ENCODE data around the gene WDR59. TPM values are rescaled to one million over a fixed set of nuclear protein-coding genes. Genes with fewer than 3 reads are reported as not detected.
"Not testable (repeated sequence)": the region's sequence is repeated elsewhere in the genome, so short reads cannot be mapped to it uniquely, and the experiment has no call there.

WDR59 gene
- total RNA-seq, 1 experiment from 2014 or later = 32.0 TPM

DNA sequence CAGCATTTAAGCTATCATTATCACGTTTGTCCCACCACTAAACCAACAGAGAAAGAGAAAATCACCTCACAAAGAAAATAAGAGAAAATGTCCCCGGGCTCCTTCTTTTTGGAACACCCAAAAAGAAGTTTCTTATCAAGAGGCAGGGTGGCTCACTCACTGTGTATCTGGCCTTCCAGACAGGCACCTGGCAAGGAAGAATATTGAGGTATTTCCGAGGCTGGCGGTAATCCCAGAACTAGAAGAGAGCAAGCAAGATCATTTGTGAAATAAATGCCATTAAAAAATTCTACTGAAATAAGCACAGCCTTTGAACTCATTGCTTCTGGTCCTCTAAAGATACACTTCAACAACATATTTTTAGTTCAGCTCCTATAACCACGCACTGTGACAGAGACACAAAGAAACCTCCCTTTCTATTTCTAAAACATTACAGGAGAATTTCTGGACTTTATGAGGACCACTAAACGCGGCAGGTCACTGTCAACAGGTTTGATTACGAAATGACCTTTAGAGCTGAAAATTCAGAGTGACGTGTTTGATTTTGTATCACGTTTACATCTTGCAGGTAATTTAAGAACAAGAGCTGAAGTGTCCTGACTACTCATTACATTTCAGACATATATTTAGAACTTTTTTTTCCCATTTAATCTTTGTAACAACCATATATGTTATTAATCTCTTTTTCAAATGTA is 61.0 kb downstream of the WDR59 start:
- Histone ChIP-seq H3K36me3 (replicated peaks; ENCODE audit: control insufficient read depth, insufficient read depth, low read length) (peaks cover 9% of the 10 kb centered on the region), H3K4me3 (ENCODE audit: insufficient read depth, low read depth, low read length) (no peak overlapping the region), H3K27me3 (ENCODE audit: control insufficient read depth, insufficient read depth, low read length) (no peaks in the 10 kb centered on the region)
- DNase-seq = no peak

DNA sequence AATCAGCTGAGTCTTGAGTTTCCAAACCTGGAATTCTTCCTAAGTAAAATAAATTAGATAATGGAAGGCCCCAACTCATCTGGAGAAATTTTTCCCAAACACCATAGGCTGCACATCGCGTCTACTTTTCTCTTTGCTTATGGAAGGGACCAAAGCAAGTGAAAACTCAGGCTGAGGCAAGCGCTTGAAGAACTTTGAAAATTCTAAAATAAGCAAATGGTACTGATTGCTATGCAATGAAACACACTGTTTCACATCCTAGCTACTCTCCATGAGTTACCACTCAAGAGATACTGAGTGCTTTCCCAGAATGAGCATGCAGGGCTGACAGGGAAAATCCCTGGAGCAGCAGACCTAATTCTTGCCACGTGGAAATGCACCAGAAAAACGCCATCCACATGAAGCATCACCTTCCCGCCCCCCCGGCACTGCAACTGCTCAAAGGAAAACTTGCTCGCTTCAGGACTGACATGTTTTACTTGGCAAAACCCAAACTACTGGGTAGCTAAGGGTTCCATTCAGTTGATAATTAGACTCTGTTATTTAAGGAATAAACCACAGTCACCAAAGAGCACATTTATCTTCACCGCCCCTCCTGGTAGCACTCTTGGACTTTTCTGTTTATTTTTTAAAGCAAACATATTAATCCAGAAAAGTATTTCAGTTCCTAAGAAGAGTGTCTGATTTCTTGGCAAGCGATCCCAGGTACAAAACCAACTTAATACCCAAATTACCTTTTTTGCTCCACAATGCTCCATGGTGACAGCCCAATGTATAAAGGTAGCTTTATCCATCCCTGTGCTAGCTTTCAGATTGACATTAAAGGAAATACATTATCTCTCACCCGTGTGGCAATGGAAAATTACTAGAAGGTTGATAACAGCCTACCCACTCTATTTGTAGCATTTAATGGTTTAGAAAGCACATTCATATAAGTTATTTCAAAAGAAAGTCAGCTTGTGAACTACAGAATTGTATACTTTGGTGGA is 62.5 kb downstream of the WDR59 start:
- no peak for DNase-seq
- no peak overlapping the region for H3K4me3 ChIP-seq (ENCODE audit: insufficient read depth, low read depth, low read length)
- peaks cover 13% of the 10 kb centered on the region for H3K36me3 ChIP-seq (replicated peaks; ENCODE audit: control insufficient read depth, insufficient read depth, low read length)
- no peaks in the 10 kb centered on the region for H3K27me3 ChIP-seq (ENCODE audit: control insufficient read depth, insufficient read depth, low read length)

DNA sequence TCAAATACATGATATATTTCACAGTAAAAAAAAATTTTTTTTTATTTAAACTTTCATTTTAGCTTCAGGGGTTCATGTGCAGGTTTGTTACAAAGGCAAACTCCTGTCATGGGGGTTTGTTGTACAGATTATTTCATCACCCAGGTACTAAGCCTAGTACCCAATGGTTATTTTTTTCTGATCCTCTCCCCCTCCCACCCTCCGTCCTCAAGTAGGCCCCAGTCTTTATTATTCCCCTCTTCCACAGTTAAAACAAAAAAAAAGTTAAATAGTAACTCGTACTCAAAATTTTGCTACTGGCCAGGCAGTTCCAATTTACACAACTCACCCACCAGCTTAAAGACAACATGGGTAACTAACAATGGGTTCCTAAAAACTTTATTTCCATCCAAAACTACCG is 63.9 kb downstream of the WDR59 start:
- Histone ChIP-seq H3K36me3 (replicated peaks; ENCODE audit: control insufficient read depth, insufficient read depth, low read length) (peaks cover 16% of the 10 kb centered on the region), H3K4me3 (ENCODE audit: insufficient read depth, low read depth, low read length) (no peak overlapping the region), H3K27me3 (ENCODE audit: control insufficient read depth, insufficient read depth, low read length) (no peaks in the 10 kb centered on the region)
- no peak for DNase-seq

DNA sequence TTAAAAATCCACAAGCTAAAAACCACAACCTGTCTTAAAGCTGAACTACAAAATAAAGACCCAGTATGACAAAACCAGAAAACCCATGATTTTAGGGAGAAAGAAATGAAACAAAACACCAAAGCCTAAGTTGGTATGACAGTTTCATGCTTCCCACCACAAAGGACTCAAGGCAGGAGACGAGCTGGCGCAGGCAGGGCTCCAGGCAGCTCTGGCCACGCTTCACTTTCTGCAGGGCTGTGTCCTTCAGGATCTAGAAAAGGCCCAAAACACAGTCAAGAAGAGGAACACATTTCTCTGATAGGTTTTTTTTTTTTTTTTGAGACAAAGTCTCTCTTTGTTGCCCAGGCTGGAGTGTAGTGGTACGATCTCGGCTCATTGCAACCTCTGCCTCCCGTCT is 75.3 kb downstream of the WDR59 start:
- DNase-seq = no peak
- Histone ChIP-seq H3K27me3 (ENCODE audit: control insufficient read depth, insufficient read depth, low read length) (no peaks in the 10 kb centered on the region), H3K4me3 (ENCODE audit: insufficient read depth, low read depth, low read length) (no peak overlapping the region), H3K36me3 (replicated peaks; ENCODE audit: control insufficient read depth, insufficient read depth, low read length) (peaks cover 24% of the 10 kb centered on the region)

DNA sequence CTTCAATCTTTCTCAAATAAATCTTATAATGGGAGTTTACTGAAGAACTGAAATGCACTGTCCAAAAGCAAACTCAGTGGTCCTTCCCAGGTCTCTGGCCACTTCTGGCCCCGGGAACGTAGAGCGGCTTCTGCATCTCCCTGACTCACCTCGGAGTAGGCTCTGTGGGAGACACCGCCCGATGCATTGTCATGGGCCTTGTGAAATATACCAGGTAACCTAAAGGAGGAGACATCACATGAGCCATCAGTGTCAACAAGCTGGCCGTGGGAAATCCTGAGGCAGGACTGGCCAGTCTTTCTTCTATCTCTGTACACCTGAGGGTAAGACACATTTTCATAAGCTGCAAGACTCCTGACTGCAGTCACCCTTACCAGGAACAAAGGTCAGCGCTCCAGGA is 76.2 kb downstream of the WDR59 start:
- not testable (repeated sequence) for H3K4me3 ChIP-seq (ENCODE audit: insufficient read depth, low read depth, low read length); H3K27me3 ChIP-seq (ENCODE audit: control insufficient read depth, insufficient read depth, low read length); DNase-seq
- H3K36me3 ChIP-seq (replicated peaks; ENCODE audit: control insufficient read depth, insufficient read depth, low read length) = peaks cover 22% of the 10 kb centered on the region

DNA sequence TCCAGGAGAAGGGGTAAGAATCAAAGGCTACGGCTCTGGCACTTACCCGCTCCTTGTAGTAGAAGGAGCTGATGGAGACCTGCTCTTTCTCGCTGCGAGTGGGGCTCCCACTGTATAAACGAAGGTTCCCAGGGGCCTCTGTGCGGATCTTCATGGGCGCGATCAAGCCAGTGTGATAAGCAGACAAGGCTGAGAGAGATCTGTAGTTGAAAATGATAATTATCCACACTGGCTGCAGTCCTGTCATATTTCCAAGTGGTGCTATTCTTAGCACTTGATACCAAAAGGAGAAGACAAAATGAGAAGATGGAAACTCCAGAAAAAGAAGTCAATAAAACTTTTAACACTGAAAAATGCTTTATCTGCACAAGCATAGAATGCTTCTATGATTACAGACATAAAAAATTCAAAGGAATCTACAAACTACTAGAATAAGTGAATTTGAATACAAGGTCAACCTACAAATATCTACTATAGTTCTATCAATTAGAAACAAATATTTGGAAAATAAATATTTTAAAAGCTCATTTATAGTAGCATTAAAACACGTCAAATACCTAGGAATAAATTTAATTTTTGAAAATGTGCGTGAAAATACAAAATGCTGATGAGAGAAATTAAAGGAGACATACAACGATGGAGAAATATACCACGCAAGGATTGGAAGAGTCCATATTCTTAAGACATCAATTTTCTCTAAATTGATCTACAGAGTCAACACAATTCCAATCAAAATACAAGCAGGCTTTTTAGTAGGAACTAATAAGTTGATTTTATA is 80.8 kb downstream of the WDR59 start:
- DNase-seq = no peak
- Histone ChIP-seq H3K36me3 (replicated peaks; ENCODE audit: control insufficient read depth, insufficient read depth, low read length) (peaks cover 9% of the 10 kb centered on the region), H3K27me3 (ENCODE audit: control insufficient read depth, insufficient read depth, low read length) (no peaks in the 10 kb centered on the region), H3K4me3 (ENCODE audit: insufficient read depth, low read depth, low read length) (no peak overlapping the region)

DNA sequence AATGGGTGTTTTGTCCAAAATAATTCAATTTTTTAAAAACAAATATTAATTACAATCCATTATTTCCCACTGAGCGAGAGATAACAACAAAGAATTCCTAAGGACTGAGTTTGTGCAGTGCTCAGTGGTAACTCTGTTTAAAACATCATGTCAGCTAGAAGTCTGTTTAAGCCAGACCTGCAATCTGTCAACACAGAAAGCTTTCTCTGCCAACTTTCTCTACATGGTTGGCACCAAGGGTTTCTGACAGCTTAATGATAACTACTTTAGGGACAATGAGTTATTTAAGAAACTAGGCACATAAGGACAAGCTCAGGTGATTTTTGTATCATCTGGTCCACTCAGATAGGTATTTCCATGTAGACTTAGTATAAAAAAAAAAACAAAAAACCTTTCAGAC is 81.8 kb downstream of the WDR59 start:
- H3K4me3 ChIP-seq (ENCODE audit: insufficient read depth, low read depth, low read length) = no peak overlapping the region
- peaks cover 9% of the 10 kb centered on the region for H3K36me3 ChIP-seq (replicated peaks; ENCODE audit: control insufficient read depth, insufficient read depth, low read length)
- no peak for DNase-seq
- H3K27me3 ChIP-seq (ENCODE audit: control insufficient read depth, insufficient read depth, low read length) = no peaks in the 10 kb centered on the region

DNA sequence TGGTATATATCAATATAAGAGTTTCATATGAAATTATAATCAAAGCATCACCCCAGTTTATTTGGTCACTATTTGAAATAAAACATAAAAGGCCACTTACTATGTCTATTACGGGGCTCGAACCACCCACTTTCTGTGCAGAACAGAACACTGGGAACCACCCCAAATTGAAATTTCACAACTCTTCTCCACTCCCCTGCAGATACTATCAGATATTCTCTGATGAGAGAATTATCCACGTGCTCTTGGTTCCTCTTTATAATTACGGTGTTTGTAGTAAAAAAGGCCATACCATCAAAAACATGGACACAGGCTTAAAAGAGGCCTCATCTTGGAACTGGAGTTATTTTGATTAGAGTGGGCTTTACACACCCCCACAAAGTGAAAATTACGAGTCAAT is 82.8 kb downstream of the WDR59 start:
- H3K36me3 ChIP-seq (replicated peaks; ENCODE audit: control insufficient read depth, insufficient read depth, low read length) = peaks cover 5% of the 10 kb centered on the region
- DNase-seq = no peak
- H3K27me3 ChIP-seq (ENCODE audit: control insufficient read depth, insufficient read depth, low read length) = no peaks in the 10 kb centered on the region
- no peak overlapping the region for H3K4me3 ChIP-seq (ENCODE audit: insufficient read depth, low read depth, low read length)

DNA sequence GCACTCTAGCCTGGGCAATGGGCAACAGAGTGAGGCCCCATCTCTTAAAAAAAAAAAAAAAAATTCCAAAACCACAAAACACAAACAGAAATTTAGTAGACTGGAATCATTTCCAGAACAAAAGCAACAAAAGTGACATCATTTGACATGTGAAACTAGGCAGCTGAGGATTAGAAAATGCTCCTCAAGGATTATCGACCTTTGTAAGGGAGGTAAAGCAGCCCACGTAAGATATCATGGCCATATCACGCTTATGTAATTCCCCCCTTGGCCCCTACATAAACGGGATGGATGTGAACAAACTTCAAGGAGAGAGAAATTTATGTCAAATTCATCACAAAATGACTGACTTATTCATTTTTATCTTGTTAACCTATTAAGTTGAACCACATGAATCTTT is 83.3 kb downstream of the WDR59 start:
- Histone ChIP-seq H3K36me3 (replicated peaks; ENCODE audit: control insufficient read depth, insufficient read depth, low read length) (peaks cover 5% of the 10 kb centered on the region), H3K27me3 (ENCODE audit: control insufficient read depth, insufficient read depth, low read length) (no peaks in the 10 kb centered on the region), H3K4me3 (ENCODE audit: insufficient read depth, low read depth, low read length) (no peak overlapping the region)
- no peak for DNase-seq

DNA sequence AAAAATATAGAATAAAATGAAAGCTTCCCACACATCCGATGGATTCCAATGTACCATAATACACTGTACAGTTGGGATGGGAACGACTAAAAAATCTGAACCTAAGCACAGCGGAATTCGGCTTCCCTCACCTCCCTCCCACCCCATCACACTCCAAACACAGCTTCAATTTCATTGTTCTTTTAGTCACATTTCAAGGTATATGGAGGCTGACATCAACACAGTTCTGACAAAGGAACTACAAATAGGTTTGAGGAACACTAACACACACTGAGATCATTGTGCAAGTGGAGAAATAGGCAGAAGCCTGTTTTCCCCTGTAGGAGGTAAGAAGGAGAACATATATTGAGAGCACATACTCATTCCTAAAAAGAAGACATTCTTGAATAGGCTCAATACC is 85.1 kb downstream of the WDR59 start:
- no peaks in the 10 kb centered on the region for H3K27me3 ChIP-seq (ENCODE audit: control insufficient read depth, insufficient read depth, low read length)
- peaks cover 5% of the 10 kb centered on the region for H3K36me3 ChIP-seq (replicated peaks; ENCODE audit: control insufficient read depth, insufficient read depth, low read length)
- no peak for DNase-seq
- H3K4me3 ChIP-seq (ENCODE audit: insufficient read depth, low read depth, low read length) = no peak overlapping the region

DNA sequence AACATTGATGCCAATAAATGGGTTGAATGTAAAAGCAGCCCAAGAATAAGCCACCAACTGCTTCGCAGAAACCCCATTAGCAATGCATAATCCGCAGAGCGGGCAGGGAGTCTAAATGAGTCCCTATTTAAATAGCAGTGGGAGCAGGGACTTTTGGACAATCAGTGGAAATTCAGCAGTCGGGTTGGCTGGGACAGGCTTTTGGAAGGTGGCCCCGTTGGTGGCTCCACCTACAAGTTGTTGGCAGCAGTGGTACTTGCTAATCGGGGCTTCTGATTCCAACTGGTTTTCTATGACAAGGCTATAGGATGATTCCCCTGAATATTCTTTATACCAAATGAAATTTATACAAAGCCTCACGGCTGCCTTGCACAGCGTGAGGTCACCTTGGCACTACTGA is 86.3 kb downstream of the WDR59 start:
- H3K4me3 ChIP-seq (ENCODE audit: insufficient read depth, low read depth, low read length) = no peak overlapping the region
- H3K36me3 ChIP-seq (replicated peaks; ENCODE audit: control insufficient read depth, insufficient read depth, low read length) = peaks cover 2% of the 10 kb centered on the region
- peak; percentile 41 for DNase-seq
- no peaks in the 10 kb centered on the region for H3K27me3 ChIP-seq (ENCODE audit: control insufficient read depth, insufficient read depth, low read length)

DNA sequence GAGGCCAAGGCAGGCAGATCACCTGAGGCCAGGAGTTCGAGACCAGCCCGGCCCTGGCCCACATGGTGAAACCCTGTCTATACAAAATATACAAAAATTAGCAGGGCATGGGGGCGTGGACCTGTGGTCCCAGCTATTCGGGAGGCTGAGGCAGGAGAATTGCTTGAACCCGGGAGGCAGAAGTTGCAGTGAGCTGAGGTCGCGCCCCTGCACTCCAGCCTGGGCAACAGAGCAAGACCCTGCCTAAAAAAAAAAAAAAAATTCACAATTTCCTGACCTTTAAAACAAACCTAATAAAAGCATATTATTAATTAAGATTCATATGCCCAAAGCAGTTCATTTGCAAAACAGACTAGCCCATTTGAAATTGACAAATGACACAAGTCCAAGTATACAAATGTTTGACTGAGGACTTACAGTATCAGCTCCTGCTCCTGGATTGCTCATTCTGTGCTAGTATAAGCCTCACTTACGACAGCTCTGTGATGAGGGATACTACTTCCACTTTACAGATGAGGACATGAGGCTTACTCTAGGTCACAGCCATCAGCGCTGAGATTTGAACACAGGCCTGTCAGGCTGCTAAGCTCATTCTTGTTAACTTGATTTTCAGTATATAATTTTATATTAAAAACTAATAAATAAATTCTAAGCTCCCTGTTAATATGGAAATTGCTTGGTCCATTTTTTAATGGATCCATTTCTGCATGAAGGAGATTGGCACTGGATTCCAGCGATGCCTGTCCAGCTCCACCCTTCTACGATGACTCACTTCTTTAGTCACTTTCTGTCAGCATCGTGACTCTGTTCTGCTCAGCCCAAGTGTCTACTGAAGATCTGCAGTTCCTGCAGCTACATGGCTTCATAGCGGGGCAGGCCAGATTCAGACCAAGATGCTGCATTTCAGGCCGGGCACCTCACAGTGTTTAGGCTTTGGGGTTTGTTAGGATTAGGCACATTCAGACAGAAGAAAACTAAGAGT is 88.2 kb downstream of the WDR59 start:
- no peak overlapping the region for H3K4me3 ChIP-seq (ENCODE audit: insufficient read depth, low read depth, low read length)
- peaks cover 5% of the 10 kb centered on the region for H3K36me3 ChIP-seq (replicated peaks; ENCODE audit: control insufficient read depth, insufficient read depth, low read length)
- DNase-seq = no peak
- no peaks in the 10 kb centered on the region for H3K27me3 ChIP-seq (ENCODE audit: control insufficient read depth, insufficient read depth, low read length)

DNA sequence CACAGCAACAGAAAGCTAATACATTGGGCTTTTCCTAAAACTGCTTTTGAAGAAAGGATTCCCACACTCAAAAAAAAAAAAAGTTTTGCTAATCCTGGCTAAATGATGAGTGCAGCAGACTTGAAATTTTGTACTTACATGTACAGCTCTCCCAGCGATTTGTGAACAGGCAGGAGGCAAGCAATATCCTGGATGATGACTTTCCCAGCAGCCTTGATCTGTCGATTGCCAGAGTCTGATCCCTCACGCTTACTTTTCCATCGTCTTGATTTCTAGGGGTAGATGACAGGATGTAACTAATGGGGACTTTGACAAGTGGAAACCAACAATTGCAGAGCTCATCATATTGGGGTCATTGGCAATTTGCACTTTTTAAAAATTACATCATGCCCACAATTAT is 91.4 kb downstream of the WDR59 start:
- no peak for DNase-seq
- H3K27me3 ChIP-seq (ENCODE audit: control insufficient read depth, insufficient read depth, low read length) = no peaks in the 10 kb centered on the region
- no peak overlapping the region for H3K4me3 ChIP-seq (ENCODE audit: insufficient read depth, low read depth, low read length)
- H3K36me3 ChIP-seq (replicated peaks; ENCODE audit: control insufficient read depth, insufficient read depth, low read length) = peaks cover 9% of the 10 kb centered on the region
